Measurements from ENCODE around the gene MAD1L1. TPM values are rescaled to one million over a fixed set of nuclear protein-coding genes. Genes with fewer than 3 reads are reported as not detected.

MAD1L1 gene
- total and polyA plus RNA-seq, 4 donors: 12.8 to 20.7 (median 16.5) TPM

DNA sequence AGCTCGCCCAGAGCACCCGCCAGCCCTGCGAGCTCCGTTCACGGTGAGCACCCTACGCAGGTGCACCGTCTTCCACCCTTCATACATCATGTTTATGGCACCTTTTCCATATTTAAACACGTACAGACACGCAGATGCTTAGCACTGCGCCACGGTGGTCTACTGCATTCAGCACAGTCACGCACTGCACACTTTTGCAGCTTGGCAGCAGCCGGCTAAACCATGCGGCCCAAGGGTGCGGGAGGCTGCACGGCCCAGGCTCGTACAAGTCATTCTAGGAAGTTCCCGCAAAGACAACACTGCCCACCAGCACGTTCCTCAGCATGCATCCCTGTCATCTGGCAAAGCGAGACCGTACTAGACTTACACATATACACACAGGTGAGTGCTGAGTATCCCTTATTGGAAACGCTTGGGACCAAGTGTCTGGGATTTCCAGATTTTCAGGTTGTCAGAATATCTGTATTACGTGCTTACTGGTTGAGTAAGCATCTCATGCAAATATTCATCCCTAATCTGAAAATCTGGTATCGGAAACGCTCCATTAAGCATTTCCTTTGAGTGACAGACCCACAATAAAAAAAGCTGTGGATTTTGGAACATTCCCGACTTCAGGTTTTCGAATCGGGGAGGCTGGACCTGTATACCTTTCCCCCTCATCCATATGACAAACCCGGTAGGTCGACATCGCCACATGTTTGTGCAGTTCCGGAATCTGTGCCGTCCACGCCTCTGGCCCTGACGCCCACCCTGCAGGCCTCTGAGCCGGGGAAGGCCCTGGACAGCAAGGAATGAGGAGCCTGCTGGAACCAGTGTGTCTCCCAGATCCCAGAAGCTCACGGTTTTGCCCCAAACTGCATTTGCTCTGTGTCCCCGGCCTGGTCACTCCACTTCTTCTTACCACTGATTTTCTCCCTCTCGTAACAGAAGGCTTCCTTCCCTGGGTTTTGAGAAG, 340.5 kb downstream of the MAD1L1 start:
- no peak overlapping the region for H3K9ac ChIP-seq (ENCODE audit: low read depth in 1 of 2, low read length in 2 of 2)
- no peak for TF ChIP-seq YY1 (IDR thresholded peaks at IDR 0.05)
- TF ChIP-seq, protein P1, sequence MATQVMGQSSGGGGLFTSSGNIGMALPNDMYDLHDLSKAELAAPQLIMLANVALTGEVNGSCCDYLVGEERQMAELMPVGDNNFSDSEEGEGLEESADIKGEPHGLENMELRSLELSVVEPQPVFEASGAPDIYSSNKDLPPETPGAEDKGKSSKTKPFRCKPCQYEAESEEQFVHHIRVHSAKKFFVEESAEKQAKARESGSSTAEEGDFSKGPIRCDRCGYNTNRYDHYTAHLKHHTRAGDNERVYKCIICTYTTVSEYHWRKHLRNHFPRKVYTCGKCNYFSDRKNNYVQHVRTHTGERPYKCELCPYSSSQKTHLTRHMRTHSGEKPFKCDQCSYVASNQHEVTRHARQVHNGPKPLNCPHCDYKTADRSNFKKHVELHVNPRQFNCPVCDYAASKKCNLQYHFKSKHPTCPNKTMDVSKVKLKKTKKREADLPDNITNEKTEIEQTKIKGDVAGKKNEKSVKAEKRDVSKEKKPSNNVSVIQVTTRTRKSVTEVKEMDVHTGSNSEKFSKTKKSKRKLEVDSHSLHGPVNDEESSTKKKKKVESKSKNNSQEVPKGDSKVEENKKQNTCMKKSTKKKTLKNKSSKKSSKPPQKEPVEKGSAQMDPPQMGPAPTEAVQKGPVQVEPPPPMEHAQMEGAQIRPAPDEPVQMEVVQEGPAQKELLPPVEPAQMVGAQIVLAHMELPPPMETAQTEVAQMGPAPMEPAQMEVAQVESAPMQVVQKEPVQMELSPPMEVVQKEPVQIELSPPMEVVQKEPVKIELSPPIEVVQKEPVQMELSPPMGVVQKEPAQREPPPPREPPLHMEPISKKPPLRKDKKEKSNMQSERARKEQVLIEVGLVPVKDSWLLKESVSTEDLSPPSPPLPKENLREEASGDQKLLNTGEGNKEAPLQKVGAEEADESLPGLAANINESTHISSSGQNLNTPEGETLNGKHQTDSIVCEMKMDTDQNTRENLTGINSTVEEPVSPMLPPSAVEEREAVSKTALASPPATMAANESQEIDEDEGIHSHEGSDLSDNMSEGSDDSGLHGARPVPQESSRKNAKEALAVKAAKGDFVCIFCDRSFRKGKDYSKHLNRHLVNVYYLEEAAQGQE (IDR thresholded peaks at IDR 0.05): no peak
- no peak for TF ChIP-seq SP1 (IDR thresholded peaks at IDR 0.05)
- TF ChIP-seq HNF4G (IDR thresholded peaks at IDR 0.05): no peak
- TF ChIP-seq, protein P2, sequence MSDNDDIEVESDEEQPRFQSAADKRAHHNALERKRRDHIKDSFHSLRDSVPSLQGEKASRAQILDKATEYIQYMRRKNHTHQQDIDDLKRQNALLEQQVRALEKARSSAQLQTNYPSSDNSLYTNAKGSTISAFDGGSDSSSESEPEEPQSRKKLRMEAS (IDR thresholded peaks at IDR 0.05): no peak
- no peak for TF ChIP-seq RXRA (IDR thresholded peaks at IDR 0.05)
- TF ChIP-seq FOXA1 (IDR thresholded peaks at IDR 0.05): no peak
- TF ChIP-seq GABPA (IDR thresholded peaks at IDR 0.05 in 1 of 2, conservative IDR thresholded peaks at IDR 0.05 in 1 of 2): no peak
- no peak for TF ChIP-seq FOXA2 (IDR thresholded peaks at IDR 0.05)
- TF ChIP-seq, protein P3, sequence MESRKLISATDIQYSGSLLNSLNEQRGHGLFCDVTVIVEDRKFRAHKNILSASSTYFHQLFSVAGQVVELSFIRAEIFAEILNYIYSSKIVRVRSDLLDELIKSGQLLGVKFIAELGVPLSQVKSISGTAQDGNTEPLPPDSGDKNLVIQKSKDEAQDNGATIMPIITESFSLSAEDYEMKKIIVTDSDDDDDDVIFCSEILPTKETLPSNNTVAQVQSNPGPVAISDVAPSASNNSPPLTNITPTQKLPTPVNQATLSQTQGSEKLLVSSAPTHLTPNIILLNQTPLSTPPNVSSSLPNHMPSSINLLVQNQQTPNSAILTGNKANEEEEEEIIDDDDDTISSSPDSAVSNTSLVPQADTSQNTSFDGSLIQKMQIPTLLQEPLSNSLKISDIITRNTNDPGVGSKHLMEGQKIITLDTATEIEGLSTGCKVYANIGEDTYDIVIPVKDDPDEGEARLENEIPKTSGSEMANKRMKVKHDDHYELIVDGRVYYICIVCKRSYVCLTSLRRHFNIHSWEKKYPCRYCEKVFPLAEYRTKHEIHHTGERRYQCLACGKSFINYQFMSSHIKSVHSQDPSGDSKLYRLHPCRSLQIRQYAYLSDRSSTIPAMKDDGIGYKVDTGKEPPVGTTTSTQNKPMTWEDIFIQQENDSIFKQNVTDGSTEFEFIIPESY (IDR thresholded peaks at IDR 0.05): no peak
- no peak for TF ChIP-seq NR2F2 (IDR thresholded peaks at IDR 0.05)
- no peak for TF ChIP-seq RAD21 (IDR thresholded peaks at IDR 0.05)
- TF ChIP-seq JUND (IDR thresholded peaks at IDR 0.05): no peak
- TF ChIP-seq EGR1 (IDR thresholded peaks at IDR 0.05; ENCODE audit: low read depth in 2 of 2): no peak
- no peak for TF ChIP-seq TAF1 (conservative IDR thresholded peaks at IDR 0.05)
- TF ChIP-seq HNF4A (conservative IDR thresholded peaks at IDR 0.05): no peak
- TF ChIP-seq, protein P4, sequence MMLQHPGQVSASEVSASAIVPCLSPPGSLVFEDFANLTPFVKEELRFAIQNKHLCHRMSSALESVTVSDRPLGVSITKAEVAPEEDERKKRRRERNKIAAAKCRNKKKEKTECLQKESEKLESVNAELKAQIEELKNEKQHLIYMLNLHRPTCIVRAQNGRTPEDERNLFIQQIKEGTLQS (IDR thresholded peaks at IDR 0.05): no peak
- TF ChIP-seq, protein P5, sequence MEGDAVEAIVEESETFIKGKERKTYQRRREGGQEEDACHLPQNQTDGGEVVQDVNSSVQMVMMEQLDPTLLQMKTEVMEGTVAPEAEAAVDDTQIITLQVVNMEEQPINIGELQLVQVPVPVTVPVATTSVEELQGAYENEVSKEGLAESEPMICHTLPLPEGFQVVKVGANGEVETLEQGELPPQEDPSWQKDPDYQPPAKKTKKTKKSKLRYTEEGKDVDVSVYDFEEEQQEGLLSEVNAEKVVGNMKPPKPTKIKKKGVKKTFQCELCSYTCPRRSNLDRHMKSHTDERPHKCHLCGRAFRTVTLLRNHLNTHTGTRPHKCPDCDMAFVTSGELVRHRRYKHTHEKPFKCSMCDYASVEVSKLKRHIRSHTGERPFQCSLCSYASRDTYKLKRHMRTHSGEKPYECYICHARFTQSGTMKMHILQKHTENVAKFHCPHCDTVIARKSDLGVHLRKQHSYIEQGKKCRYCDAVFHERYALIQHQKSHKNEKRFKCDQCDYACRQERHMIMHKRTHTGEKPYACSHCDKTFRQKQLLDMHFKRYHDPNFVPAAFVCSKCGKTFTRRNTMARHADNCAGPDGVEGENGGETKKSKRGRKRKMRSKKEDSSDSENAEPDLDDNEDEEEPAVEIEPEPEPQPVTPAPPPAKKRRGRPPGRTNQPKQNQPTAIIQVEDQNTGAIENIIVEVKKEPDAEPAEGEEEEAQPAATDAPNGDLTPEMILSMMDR (IDR thresholded peaks at IDR 0.05; ENCODE audit: low read depth, low read length, missing input control): no peak
- no peaks in the 10 kb centered on the region for H3K9me3 ChIP-seq (ENCODE audit: control insufficient read depth in 4 of 4, low read length in 3 of 4)
- H3K4me3 ChIP-seq (ENCODE audit: low read depth in 1 of 3, low read length in 3 of 3): no peak overlapping the region
- H3K27ac ChIP-seq (ENCODE audit: low read depth in 1 of 2, low read length in 2 of 2): no peak overlapping the region
- no peaks in the 10 kb centered on the region for H3K27me3 ChIP-seq (ENCODE audit: control insufficient read depth in 4 of 4, insufficient read depth in 4 of 4, low read length in 3 of 4)
- WGBS: 97% methylated on average over 39 of the region's 39 CpGs
- peaks cover 11 to 18% (median 13%) of the 10 kb centered on the region in 4 donors for H3K4me1 ChIP-seq (ENCODE audit: control insufficient read depth in 4 of 4, insufficient read depth in 4 of 4, low read length in 3 of 4)
- peaks cover 0 to 14% (median 0%) of the 10 kb centered on the region in 4 donors for H3K36me3 ChIP-seq (ENCODE audit: control insufficient read depth in 4 of 4, insufficient read depth in 3 of 4, low read depth in 1 of 4, low read length in 3 of 4)
- no peak for DNase-seq (ENCODE audit: low spot score)
